D721Med (cell line): ENCODE results near the gene FAAP20.

Experiments used
- DNase-seq: peaks from one replicate; pipeline ENCODE4 v3.0.0; 2011; ENCODE audit warnings: low spot score; ENCODE audit not compliant: insufficient read length
- FAIRE-seq: peaks from 2 replicates; lab custom pipeline; 2011; peaks lifted over from hg19 to GRCh38; lab: Jason Lieb, UNC
- CTCF ChIP-seq: IDR thresholded peaks from 2 replicates; pipeline ENCODE4 v1.5.1; 2012; ENCODE audit warnings: mild to moderate bottlenecking, control low read depth; ENCODE audit not compliant: insufficient read depth; ENCODE audit errors: missing control alignments

The FAAP20 gene

GRCh38 chr1:2224631-2225428, 30.3 kb upstream of the FAAP20 start:
- DNase-seq (no peak), FAIRE-seq (no peak)
- TF ChIP-seq CTCF: no peak

DNA sequence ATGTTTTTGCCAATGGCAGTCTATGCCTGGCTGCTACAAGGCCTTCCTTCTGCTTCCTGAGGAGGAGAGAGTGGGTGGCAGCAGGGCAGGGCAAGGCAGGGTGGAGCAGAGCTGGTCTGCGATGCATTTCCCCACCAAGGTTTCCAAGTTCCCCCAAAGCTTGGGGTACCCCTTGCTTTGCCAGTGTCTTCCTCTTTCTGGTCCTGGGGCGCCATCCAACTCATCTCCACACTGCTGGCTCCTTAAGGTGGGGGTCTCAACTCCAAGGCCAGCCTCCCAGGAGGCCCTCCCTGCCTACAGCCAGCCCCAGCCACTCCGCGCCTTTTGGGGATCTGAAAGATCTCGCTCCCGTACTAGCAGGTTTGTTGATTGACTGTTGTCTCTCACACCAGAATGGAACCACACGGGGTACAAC, 29.6 kb upstream of the FAAP20 start:
- no peak for FAIRE-seq

GRCh38 chr1:2221271-2221670, 26.7 kb upstream of the FAAP20 start:
- TF ChIP-seq CTCF: no peak
- DNase-seq (no peak), FAIRE-seq (no peak)

More for the DNA sequence above, 29.6 kb upstream of the FAAP20 start:
- TF ChIP-seq CTCF: no peak
- no peak for DNase-seq

- no peak for FAIRE-seq
- no peak for DNase-seq
- no peak for TF ChIP-seq CTCF
These were observed 22.1 kb upstream of the FAAP20 start for GRCh38 chr1:2216767-2217058.

DNA sequence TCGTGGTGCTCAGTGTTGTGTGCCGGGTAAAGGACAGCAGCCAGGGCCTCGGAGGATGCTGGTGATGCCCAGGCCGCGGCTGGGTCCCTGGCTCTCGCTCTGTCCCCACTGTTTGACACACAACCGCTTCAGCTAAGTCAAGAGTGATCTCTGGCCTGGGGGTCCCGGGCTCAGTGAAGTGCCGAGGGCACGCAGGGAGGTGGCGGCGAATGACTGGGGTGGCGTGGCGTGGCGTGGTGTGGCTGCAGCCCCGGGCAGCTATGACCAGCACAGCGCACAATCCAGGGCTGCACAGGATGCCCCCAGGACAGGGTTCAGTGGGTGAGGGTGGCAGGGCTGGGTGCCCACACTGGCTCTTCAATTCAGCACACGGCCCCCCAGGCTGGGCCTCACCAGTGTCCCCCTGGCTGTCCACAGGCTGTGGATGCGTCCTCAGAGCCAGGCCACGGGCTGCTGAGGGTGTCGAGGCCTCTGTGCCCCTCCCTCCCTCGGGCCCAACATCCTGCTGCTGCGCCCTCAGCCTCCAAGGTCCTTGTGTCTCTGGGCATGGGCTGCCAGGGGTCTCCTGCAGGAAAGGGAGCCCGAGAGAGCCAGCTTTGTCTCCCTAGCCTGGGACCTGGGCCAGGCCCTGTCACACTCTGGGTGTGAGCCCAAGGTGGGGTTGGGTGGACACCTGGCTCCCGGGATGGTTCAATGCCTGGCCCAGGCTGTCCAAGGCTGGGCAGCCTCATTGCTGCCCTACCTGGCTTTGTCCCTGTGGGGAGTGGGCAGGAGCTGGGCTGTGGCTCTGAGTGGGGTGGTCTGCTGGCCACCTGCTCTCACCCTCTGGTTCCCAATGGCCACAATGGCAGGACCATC, 21.6 kb upstream of the FAAP20 start:
- TF ChIP-seq CTCF: no peak

DNA sequence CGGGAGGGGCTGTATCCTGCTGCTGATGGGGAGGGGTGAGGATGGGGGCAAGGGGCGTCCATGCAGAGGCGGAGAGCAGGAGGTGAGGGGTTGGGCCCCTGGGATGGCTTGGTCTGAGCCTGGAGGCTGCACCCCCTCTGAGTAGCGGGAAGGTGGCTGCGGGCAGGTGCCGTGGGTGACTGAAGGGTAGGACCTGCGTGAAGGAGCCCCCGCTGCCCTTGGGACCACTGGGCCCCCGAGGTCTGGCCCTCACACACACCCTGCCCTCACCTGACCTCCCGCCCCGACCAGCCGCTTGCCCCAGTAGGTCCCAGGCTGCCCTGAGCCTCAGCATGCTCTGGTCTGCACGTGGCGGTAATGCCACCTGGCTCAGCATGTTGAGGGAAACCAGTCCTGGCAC, 20.8 kb upstream of the FAAP20 start:
- no peak for TF ChIP-seq CTCF
- DNase-seq (no peak), FAIRE-seq (no peak)

More for the DNA sequence above, 21.6 kb upstream of the FAAP20 start:
- FAIRE-seq: no peak
- DNase-seq: no peak
